GM11168 (cell line): ENCODE data around the gene ARGLU1.
"Not testable (repeated sequence)": the region's sequence is repeated elsewhere in the genome, so short reads cannot be mapped to it uniquely, and the experiment has no call there.

ENCODE experiments used
- in situ Hi-C: fragments of 300-500 bp; cut with MboI; formaldehyde crosslinking; loops from one replicate; pipeline ENCODE4 v1.12.0; 2022; ENCODE audit warnings: low sequenced_read_pairs; ENCODE audit not compliant: unreplicated experiment

ARGLU1 gene

GRCh38 chr13:106567474-106568298, at the start of gene ARGLU1:
Gene ARGLU1 (minus strand): TSS chr13:106568137. CDS start chr13:106567919, 218 bp downstream.
- in situ Hi-C loops = no loop called here

GRCh38 chr13:106617561-106617960, 49.6 kb upstream of the ARGLU1 start:
- in situ Hi-C loops = no loop called here

- in situ Hi-C loops = no loop called here
Observed at GRCh38 chr13:106616729-106617128, 48.8 kb upstream of the ARGLU1 start.

- in situ Hi-C loops = no loop called here
Observed at GRCh38 chr13:106614874-106615273, 46.9 kb upstream of the ARGLU1 start.

- in situ Hi-C loops = no loop called here
Observed at GRCh38 chr13:106612688-106613087, 44.8 kb upstream of the ARGLU1 start.

- in situ Hi-C loops = no loop called here
Observed at GRCh38 chr13:106610486-106610885, 42.5 kb upstream of the ARGLU1 start.

- in situ Hi-C loops = no loop called here
Observed at GRCh38 chr13:106609116-106609515, 41.2 kb upstream of the ARGLU1 start.

- in situ Hi-C loops = no loop called here
Observed at GRCh38 chr13:106603546-106603945, 35.6 kb upstream of the ARGLU1 start.

GRCh38 chr13:106602178-106602577, 34.2 kb upstream of the ARGLU1 start:
- in situ Hi-C loops = no loop called here

- in situ Hi-C loops = no loop called here
Observed at GRCh38 chr13:106601489-106601888, 33.6 kb upstream of the ARGLU1 start.

- in situ Hi-C loops = not testable (repeated sequence)
Observed at GRCh38 chr13:106600798-106601135, 32.8 kb upstream of the ARGLU1 start.

GRCh38 chr13:106599875-106600797, 32.2 kb upstream of the ARGLU1 start:
- in situ Hi-C loops = no loop called here

GRCh38 chr13:106597749-106598395, 29.9 kb upstream of the ARGLU1 start:
- in situ Hi-C loops = no loop called here

GRCh38 chr13:106597186-106597585, 29.2 kb upstream of the ARGLU1 start:
- in situ Hi-C loops = no loop called here

- in situ Hi-C loops = no loop called here
Observed at GRCh38 chr13:106596275-106596937, 28.5 kb upstream of the ARGLU1 start.

GRCh38 chr13:106595625-106596024, 27.7 kb upstream of the ARGLU1 start:
- in situ Hi-C loops = no loop called here

GRCh38 chr13:106594980-106595379, 27.0 kb upstream of the ARGLU1 start:
- in situ Hi-C loops = no loop called here

GRCh38 chr13:106593132-106593531, 25.2 kb upstream of the ARGLU1 start:
- in situ Hi-C loops = no loop called here

- in situ Hi-C loops = no loop called here
Observed at GRCh38 chr13:106591299-106591698, 23.4 kb upstream of the ARGLU1 start.

- in situ Hi-C loops = no loop called here
Observed at GRCh38 chr13:106589716-106590115, 21.8 kb upstream of the ARGLU1 start.
